Ishikawa (cell line): ENCODE results near the gene TMEM237.

Experiments used
- CEBPB ChIP-seq: IDR thresholded peaks from 2 replicates; pipeline ENCODE4 v1.6.1; 2012
- CREB1 ChIP-seq: IDR thresholded peaks from 2 replicates; pipeline ENCODE4 v1.6.1; 2012; ENCODE audit warnings: low read depth
- EGR1 ChIP-seq: IDR thresholded peaks from 2 replicates; pipeline ENCODE4 v1.6.1; 2012
- EP300 ChIP-seq: IDR thresholded peaks from 2 replicates; pipeline ENCODE4 v1.6.1; 2012; ENCODE audit warnings: borderline replicate concordance
- FOXM1 ChIP-seq: IDR thresholded peaks from 2 replicates; pipeline ENCODE4 v1.6.1; 2012; ENCODE audit warnings: low read depth, borderline replicate concordance
- NFIC ChIP-seq: IDR thresholded peaks from 2 replicates; pipeline ENCODE4 v1.6.1; 2012
- RAD21 ChIP-seq: IDR thresholded peaks from 2 replicates; pipeline ENCODE4 v1.6.1; 2012; ENCODE audit warnings: low read depth
- TAF1 ChIP-seq: IDR thresholded peaks from 2 replicates; pipeline ENCODE4 v1.6.1; 2012; ENCODE audit warnings: low read depth, mild to moderate bottlenecking
- TCF12 ChIP-seq: IDR thresholded peaks from 2 replicates; pipeline ENCODE4 v1.6.1; 2012; ENCODE audit warnings: low read depth
- TEAD4 ChIP-seq: IDR thresholded peaks from 2 replicates; pipeline ENCODE4 v1.6.1; 2012
- YY1 ChIP-seq: IDR thresholded peaks from 2 replicates; pipeline ENCODE4 v1.6.1; 2012; ENCODE audit warnings: low read depth
- ZBTB7A ChIP-seq: IDR thresholded peaks from 2 replicates; pipeline ENCODE4 v1.6.1; 2012; ENCODE audit warnings: low read depth
- TF ChIP-seq, protein P1 (sequence below): IDR thresholded peaks from 2 replicates; pipeline ENCODE4 v1.6.1; 2012
- TF ChIP-seq, protein P2 (sequence below): IDR thresholded peaks from 2 replicates; pipeline ENCODE4 v1.6.1; 2012
- TF ChIP-seq, protein P3 (sequence below): IDR thresholded peaks from 2 replicates; pipeline ENCODE4 v1.6.1; 2012; ENCODE audit warnings: low read depth, mild to moderate bottlenecking

Gene TMEM237

DNA sequence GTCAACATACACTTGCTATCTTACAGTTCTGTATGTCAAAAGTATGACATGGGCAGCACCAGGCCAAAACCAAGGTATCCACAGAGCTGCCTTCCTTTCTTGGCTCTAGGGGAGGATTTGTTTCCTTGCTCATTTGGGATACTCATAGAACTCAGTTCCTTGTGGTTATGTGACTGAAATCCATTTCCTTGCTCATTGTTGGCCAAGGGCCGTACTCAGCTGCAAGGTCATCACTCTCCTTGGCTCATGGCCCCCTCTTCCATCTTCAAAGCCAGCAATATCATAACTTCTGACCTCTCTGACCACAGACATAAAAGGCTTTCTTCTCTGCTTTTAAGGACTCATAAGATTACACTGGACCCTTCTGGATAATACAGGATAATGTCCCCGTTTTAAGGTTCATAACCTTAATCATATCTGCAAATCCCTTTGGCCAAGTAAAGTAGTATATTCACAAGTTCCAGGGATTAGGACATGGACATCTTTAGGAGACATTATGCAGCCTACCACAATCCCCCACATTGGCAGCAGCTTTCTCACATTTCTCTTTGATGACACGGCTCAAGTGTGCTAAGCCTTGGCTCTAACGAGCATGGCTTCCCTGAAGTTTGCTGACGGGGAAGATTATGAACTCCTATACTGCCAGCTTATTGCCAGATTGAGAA is 20.9 kb downstream of the TMEM237 start:
- TF ChIP-seq RAD21 (no peak), CEBPB (no peak), EP300 (no peak), TAF1 (no peak)
- TF ChIP-seq, protein P1, sequence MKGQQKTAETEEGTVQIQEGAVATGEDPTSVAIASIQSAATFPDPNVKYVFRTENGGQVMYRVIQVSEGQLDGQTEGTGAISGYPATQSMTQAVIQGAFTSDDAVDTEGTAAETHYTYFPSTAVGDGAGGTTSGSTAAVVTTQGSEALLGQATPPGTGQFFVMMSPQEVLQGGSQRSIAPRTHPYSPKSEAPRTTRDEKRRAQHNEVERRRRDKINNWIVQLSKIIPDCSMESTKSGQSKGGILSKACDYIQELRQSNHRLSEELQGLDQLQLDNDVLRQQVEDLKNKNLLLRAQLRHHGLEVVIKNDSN = no peak

DNA sequence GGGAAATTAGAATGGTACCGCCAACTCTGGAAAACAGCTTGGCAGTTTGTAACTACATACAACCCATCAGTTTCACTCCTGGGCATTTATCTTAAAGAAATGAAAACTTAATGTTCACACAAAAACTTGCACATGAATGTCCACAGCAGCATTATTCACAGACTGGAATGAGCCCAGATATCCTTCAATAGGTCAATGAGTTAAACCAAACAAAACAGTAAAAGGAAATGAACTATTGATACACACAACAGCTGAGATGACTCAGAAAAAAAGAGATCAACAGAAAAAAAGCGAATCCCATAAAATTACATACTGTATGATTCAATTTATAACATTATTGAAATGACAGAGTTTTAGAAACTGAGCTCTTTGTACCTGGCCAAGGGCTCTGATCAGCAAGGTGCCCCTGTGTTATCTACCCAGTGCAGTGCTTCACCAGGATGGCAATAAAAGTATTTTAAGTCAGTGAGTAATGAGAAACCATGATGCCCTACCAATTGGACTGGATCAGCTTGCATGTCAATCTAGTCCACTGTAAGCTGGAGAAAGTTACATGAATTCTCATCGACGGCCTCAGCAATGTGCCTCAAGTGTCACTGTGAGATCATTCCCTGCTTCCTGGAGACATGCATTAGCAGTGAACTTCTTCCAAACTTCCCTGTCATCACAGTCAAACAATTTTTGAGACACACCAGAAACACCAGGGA is 21.9 kb downstream of the TMEM237 start:
- TF ChIP-seq TCF12 (no peak), TEAD4 (no peak), RAD21 (no peak), EGR1 (no peak), ZBTB7A (no peak), CEBPB (no peak), EP300 (no peak), FOXM1 (no peak)
- TF ChIP-seq, protein P2, sequence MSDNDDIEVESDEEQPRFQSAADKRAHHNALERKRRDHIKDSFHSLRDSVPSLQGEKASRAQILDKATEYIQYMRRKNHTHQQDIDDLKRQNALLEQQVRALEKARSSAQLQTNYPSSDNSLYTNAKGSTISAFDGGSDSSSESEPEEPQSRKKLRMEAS = no peak
- TF ChIP-seq, protein P3, sequence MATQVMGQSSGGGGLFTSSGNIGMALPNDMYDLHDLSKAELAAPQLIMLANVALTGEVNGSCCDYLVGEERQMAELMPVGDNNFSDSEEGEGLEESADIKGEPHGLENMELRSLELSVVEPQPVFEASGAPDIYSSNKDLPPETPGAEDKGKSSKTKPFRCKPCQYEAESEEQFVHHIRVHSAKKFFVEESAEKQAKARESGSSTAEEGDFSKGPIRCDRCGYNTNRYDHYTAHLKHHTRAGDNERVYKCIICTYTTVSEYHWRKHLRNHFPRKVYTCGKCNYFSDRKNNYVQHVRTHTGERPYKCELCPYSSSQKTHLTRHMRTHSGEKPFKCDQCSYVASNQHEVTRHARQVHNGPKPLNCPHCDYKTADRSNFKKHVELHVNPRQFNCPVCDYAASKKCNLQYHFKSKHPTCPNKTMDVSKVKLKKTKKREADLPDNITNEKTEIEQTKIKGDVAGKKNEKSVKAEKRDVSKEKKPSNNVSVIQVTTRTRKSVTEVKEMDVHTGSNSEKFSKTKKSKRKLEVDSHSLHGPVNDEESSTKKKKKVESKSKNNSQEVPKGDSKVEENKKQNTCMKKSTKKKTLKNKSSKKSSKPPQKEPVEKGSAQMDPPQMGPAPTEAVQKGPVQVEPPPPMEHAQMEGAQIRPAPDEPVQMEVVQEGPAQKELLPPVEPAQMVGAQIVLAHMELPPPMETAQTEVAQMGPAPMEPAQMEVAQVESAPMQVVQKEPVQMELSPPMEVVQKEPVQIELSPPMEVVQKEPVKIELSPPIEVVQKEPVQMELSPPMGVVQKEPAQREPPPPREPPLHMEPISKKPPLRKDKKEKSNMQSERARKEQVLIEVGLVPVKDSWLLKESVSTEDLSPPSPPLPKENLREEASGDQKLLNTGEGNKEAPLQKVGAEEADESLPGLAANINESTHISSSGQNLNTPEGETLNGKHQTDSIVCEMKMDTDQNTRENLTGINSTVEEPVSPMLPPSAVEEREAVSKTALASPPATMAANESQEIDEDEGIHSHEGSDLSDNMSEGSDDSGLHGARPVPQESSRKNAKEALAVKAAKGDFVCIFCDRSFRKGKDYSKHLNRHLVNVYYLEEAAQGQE = no peak

DNA sequence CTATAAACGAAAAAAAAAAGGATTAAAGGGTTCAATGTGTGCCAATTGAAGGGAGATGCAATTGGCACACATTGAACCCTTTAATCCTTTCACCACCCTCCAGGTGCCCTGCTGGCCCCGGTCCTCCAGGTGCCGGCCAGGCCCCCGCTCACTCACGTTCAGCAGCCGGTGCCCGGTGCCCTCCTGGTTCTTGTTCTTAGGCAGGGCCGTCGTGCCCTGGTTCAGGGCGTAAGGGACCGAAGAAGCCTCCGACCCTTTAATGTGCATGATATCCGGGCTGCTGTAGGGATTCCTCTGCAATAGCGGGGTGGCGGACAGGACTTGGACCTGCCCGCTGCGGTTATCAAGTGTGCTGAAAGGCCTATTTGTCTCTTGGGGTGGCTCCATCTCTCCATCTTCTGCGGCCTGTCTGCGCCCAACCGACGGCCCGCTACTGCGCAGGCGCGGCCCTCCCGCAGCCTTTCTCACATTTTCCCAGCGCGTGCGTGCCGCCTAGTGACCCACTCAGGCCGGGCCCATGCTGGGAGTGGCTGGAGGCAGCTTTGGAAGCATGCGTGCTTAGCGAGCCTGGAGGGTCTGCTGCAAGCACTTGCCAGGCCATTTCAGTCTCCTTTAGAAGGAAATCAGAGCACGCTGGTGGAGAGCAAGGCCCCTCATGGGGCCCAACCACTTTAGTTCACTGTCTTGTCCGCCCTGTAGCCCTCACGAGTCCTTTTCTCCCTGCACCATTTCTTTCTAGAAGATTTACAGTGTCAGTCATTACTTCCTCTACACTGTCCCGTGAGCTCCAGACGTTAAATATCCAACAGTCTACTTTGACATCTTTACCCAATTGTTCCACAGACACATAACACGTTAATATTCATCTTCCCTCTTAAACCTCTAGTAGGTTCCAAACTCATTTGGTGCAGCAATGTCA is 24.3 kb downstream of the TMEM237 start:
- TF ChIP-seq RAD21 (no peak), CREB1 (no peak), TAF1 (no peak), YY1 (no peak), EP300 (no peak), EGR1 (no peak), CEBPB (no peak), FOXM1 (no peak), NFIC (no peak), TEAD4 (no peak), ZBTB7A (no peak), TCF12 (no peak)
- TF ChIP-seq, protein P3 = no peak
- TF ChIP-seq, protein P2 = no peak
- TF ChIP-seq, protein P1 = no peak

DNA sequence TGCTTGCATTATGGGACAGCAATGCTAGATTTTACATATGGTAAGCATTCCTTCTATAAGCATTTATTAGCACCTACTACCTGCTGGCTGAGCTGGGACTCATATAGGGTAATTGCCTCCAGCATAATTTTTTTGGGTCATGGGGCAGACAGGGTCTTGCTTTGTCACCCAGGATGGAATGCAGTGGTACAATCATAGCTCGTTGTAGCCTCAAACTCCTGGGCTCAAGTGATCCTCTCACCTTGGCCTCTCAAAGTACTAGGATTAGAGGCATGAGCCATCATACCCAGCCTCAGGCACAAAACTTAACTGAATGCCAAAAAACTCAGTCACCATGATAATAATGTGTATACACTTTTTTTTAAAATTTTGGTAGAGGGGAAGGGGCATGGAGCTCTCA is 35.3 kb downstream of the TMEM237 start:
- TF ChIP-seq CREB1 = no peak
- no peak for TF ChIP-seq ZBTB7A
- TF ChIP-seq, protein P2 = no peak
- TF ChIP-seq CEBPB = no peak
- TF ChIP-seq TAF1 = no peak
- TF ChIP-seq YY1 = no peak
- TF ChIP-seq, protein P1 = no peak
- no peak for TF ChIP-seq TEAD4
- TF ChIP-seq, protein P3 = no peak
- TF ChIP-seq EP300 = no peak
- no peak for TF ChIP-seq NFIC
- TF ChIP-seq EGR1 = no peak
- TF ChIP-seq RAD21 = no peak
- no peak for TF ChIP-seq TCF12
- TF ChIP-seq FOXM1 = no peak
